Esophagus squamous epithelium (tissue), 4 donors: Measurements from ENCODE around the gene C16orf86.
A peak's percentile ranks its signal among the peaks of the same experiment; 100 is the strongest.

Source experiments
- CTCF ChIP-seq, 6 experiments: fragments of 450-650 bp in 4 of 6; fragments of 200-600 bp in 2 of 6; sonication (generic) in 2 of 6; IDR thresholded peaks; one replicate each; pipeline ENCODE4 v1.5.1; 2016 to 2019; ENCODE audit warnings: antibody characterized with exemption in 6 of 6, mild to moderate bottlenecking in 4 of 6, moderate library complexity in 4 of 6
- POLR2A ChIP-seq, 4 donors: fragments of 450-650 bp; IDR thresholded peaks; one replicate each; pipeline ENCODE4 v1.6.1; 2017; ENCODE audit warnings: antibody characterized with exemption in 4 of 4, mild to moderate bottlenecking in 4 of 4, moderate library complexity in 3 of 4

GRCh38 chr16:67659675-67660563 lies 6.7 kb upstream of the C16orf86 start, which contains the start of gene ACD:
- no peak for TF ChIP-seq CTCF (IDR thresholded peaks at IDR 0.05)
- TF ChIP-seq POLR2A (IDR thresholded peaks at IDR 0.05), result peak in 3 of 4 donors; percentile 48 to 90 (median 67)
